ENCODE measurements around the gene TENM4. TPM values are rescaled to one million over a fixed set of nuclear protein-coding genes. Genes with fewer than 3 reads are reported as not detected.

Gene TENM4
- total RNA-seq, 1 experiment from 2014 or later: 0.39 TPM

DNA sequence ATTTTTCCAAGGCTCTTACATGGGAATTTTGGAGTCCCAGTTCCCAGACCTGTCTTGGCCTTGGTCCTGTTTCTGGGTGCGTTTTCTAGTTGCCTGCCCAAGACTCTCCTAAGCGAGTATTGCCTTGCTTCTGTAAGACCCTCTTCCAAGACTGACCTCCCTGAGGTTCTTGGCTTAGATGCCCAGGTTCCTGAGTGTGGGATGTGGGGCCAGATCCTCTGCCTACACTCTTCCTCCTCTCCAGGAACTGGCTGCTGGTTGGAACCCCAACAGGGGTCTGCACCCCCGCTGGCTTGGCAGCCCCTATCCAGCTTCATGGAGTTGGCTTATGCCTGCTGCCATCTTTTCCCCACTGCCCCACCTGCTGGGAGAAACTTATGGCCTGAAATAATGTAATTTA, 429.5 kb downstream of the TENM4 start:
- no peaks in the 10 kb centered on the region for H3K36me3 ChIP-seq (ENCODE audit: control insufficient read depth, insufficient read depth, low read length)
- in situ Hi-C loops (cut with HindIII; ENCODE audit: low pct_unique_long_range_greater_than_20kb, low sequenced_read_pairs) (no loop called here), intact Hi-C loops (cut with micrococcal nuclease; ENCODE audit: unreplicated experiment) (no loop called here)
- 0 out of 2 replicates have a peak, but pooled peaks cover 3% of the 10 kb centered on the region for H3K27me3 ChIP-seq (ENCODE audit: control insufficient read depth, insufficient read depth, low read length)
- H3K27ac ChIP-seq (ENCODE audit: low read length): no peak overlapping the region
- BruUV-seq (replicated peaks): no TSS peak
- H3K9me3 ChIP-seq (ENCODE audit: control insufficient read depth, insufficient read depth, low read depth, low read length): no peaks in the 10 kb centered on the region
- POLR2A ChIA-PET: no interaction called here
- ATAC-seq: no peak
- TF ChIP-seq, protein P1, sequence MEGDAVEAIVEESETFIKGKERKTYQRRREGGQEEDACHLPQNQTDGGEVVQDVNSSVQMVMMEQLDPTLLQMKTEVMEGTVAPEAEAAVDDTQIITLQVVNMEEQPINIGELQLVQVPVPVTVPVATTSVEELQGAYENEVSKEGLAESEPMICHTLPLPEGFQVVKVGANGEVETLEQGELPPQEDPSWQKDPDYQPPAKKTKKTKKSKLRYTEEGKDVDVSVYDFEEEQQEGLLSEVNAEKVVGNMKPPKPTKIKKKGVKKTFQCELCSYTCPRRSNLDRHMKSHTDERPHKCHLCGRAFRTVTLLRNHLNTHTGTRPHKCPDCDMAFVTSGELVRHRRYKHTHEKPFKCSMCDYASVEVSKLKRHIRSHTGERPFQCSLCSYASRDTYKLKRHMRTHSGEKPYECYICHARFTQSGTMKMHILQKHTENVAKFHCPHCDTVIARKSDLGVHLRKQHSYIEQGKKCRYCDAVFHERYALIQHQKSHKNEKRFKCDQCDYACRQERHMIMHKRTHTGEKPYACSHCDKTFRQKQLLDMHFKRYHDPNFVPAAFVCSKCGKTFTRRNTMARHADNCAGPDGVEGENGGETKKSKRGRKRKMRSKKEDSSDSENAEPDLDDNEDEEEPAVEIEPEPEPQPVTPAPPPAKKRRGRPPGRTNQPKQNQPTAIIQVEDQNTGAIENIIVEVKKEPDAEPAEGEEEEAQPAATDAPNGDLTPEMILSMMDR (IDR thresholded peaks at IDR 0.05): no peak
- TF ChIP-seq TCF7L2 (IDR thresholded peaks at IDR 0.05; ENCODE audit: low read depth, low read length) (no peak), POLR2AphosphoS5 (IDR thresholded peaks at IDR 0.05; ENCODE audit: low read depth, low read length) (no peak), SIN3A (IDR thresholded peaks at IDR 0.05; ENCODE audit: borderline replicate concordance, insufficient read depth, low read depth, low read length) (no peak)
- TF ChIP-seq, protein P2, sequence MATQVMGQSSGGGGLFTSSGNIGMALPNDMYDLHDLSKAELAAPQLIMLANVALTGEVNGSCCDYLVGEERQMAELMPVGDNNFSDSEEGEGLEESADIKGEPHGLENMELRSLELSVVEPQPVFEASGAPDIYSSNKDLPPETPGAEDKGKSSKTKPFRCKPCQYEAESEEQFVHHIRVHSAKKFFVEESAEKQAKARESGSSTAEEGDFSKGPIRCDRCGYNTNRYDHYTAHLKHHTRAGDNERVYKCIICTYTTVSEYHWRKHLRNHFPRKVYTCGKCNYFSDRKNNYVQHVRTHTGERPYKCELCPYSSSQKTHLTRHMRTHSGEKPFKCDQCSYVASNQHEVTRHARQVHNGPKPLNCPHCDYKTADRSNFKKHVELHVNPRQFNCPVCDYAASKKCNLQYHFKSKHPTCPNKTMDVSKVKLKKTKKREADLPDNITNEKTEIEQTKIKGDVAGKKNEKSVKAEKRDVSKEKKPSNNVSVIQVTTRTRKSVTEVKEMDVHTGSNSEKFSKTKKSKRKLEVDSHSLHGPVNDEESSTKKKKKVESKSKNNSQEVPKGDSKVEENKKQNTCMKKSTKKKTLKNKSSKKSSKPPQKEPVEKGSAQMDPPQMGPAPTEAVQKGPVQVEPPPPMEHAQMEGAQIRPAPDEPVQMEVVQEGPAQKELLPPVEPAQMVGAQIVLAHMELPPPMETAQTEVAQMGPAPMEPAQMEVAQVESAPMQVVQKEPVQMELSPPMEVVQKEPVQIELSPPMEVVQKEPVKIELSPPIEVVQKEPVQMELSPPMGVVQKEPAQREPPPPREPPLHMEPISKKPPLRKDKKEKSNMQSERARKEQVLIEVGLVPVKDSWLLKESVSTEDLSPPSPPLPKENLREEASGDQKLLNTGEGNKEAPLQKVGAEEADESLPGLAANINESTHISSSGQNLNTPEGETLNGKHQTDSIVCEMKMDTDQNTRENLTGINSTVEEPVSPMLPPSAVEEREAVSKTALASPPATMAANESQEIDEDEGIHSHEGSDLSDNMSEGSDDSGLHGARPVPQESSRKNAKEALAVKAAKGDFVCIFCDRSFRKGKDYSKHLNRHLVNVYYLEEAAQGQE (IDR thresholded peaks at IDR 0.05; ENCODE audit: insufficient read depth in 1 of 2, low read depth in 2 of 2, low read length in 1 of 2): no peak
- no peak for DNase-seq (ENCODE audit: low read depth, low spot score)
- no peak overlapping the region for H3K4me3 ChIP-seq (ENCODE audit: low read depth in 2 of 2, low read length in 2 of 2)
- no peaks in the 10 kb centered on the region for H3K4me1 ChIP-seq (ENCODE audit: control insufficient read depth, insufficient read depth, low read length)
- CTCF ChIA-PET: no interaction called here

DNA sequence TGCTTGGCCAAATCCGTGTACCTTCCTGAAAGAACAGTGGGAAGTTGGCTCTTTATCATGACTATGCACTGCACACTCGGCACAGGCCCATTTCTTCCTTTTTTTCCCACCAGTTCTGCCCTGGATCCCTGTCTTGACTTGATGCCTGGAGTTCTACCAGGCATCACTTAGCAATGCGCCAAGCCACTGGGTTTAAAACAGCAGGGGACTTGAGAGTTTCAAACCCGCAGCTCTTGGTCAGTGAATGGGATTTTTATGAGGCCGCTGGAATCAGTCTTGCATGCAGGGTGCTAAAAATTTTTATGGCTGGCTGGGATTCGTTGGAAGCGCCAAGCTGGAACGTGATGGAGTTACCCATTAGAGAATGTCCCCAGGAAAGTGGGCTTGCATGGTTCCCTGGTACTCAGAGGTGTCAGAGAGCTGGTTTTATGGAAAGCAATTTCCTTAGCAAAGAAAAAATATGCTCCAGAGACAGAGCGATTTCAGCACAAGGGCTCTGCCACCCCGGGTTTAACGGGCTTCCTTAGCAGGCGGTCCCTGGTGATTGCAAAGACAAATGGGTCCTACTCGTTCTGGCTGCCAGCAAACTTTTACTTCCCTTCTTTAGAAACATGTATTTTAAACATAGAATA, 432.9 kb downstream of the TENM4 start:
- no TSS peak for BruUV-seq (replicated peaks)
- Histone ChIP-seq H3K9me3 (ENCODE audit: control insufficient read depth, insufficient read depth, low read depth, low read length) (no peaks in the 10 kb centered on the region), H3K27me3 (ENCODE audit: control insufficient read depth, insufficient read depth, low read length) (0 out of 2 replicates have a peak, but pooled peaks cover 3% of the 10 kb centered on the region), H3K36me3 (ENCODE audit: control insufficient read depth, insufficient read depth, low read length) (no peaks in the 10 kb centered on the region), H3K4me1 (ENCODE audit: control insufficient read depth, insufficient read depth, low read length) (no peaks in the 10 kb centered on the region), H3K4me3 (ENCODE audit: low read depth in 2 of 2, low read length in 2 of 2) (no peak overlapping the region), H3K27ac (ENCODE audit: low read length) (no peak overlapping the region)
- CTCF ChIA-PET: no interaction called here
- intact Hi-C loops (cut with micrococcal nuclease; ENCODE audit: unreplicated experiment) (no loop called here), in situ Hi-C loops (cut with HindIII; ENCODE audit: low pct_unique_long_range_greater_than_20kb, low sequenced_read_pairs) (no loop called here)
- no peak for TF ChIP-seq POLR2AphosphoS5 (IDR thresholded peaks at IDR 0.05; ENCODE audit: low read depth, low read length)
- POLR2A ChIA-PET: no interaction called here
- DNase-seq (ENCODE audit: low read depth, low spot score) (no peak), ATAC-seq (no peak)

DNA sequence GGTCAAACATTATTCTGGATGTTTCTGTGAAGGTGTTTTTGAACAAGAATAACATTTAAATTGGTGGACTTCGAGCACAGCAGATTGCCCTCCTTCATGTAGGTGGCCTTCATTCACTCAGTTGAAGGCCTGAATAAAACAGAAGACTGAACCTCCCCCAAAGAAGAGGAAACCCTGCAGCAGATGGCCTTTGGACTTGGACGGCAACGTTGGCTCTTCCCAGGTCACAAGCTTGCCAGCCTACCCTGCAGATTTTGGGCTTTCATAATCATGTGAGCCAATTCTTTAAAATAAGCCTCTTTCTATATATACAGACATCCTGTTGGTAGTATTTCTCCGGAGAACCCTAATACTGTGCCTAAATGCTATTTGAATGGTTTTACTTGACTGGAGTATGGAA, 434.0 kb downstream of the TENM4 start:
- H3K27me3 ChIP-seq (ENCODE audit: control insufficient read depth, insufficient read depth, low read length): no peaks in the 10 kb centered on the region
- no peak for ATAC-seq
- intact Hi-C loops (cut with micrococcal nuclease; ENCODE audit: unreplicated experiment) (no loop called here), in situ Hi-C loops (cut with HindIII; ENCODE audit: low pct_unique_long_range_greater_than_20kb, low sequenced_read_pairs) (no loop called here)
- no peak overlapping the region for H3K4me3 ChIP-seq (ENCODE audit: low read depth in 2 of 2, low read length in 2 of 2)
- H3K9me3 ChIP-seq (ENCODE audit: control insufficient read depth, insufficient read depth, low read depth, low read length): no peaks in the 10 kb centered on the region
- DNase-seq (ENCODE audit: low read depth, low spot score): no peak
- TF ChIP-seq, protein P1 (IDR thresholded peaks at IDR 0.05): no peak
- H3K4me1 ChIP-seq (ENCODE audit: control insufficient read depth, insufficient read depth, low read length): no peaks in the 10 kb centered on the region
- H3K27ac ChIP-seq (ENCODE audit: low read length): no peak overlapping the region
- no TSS peak for BruUV-seq (replicated peaks)
- POLR2A ChIA-PET: no interaction called here
- H3K36me3 ChIP-seq (ENCODE audit: control insufficient read depth, insufficient read depth, low read length): no peaks in the 10 kb centered on the region
- CTCF ChIA-PET: no interaction called here
